ENCODE measurements around the gene MYL12B. TPM values are rescaled to one million over a fixed set of nuclear protein-coding genes. Genes with fewer than 3 reads are reported as not detected.
A peak's percentile ranks its signal among the peaks of the same experiment; 100 is the strongest.

The MYL12B gene
- polyA plus RNA-seq, 4 donors = 562 to 674 (median 651) TPM

GRCh38 chr18:3234457-3234856 is 27.5 kb upstream of the MYL12B start:
- DNase-seq (ENCODE audit: low read depth in 4 of 4, low spot score in 3 of 4) = no peak

GRCh38 chr18:3235846-3236245 is 26.1 kb upstream of the MYL12B start:
- DNase-seq (ENCODE audit: low read depth in 4 of 4, low spot score in 3 of 4) = no peak

GRCh38 chr18:3236470-3236869 is 25.5 kb upstream of the MYL12B start:
- no peak for DNase-seq (ENCODE audit: low read depth in 4 of 4, low spot score in 3 of 4)

GRCh38 chr18:3238742-3239141 is 23.2 kb upstream of the MYL12B start:
- no peak for DNase-seq (ENCODE audit: low read depth in 4 of 4, low spot score in 3 of 4)

- DNase-seq (ENCODE audit: low read depth in 4 of 4, low spot score in 3 of 4) = no peak
Measured at GRCh38 chr18:3245185-3245564, 16.8 kb upstream of the MYL12B start.

- DNase-seq (ENCODE audit: low read depth in 4 of 4, low spot score in 3 of 4) = peak; percentile 74 to 83 (median 75)
Measured at GRCh38 chr18:3245853-3246634, 15.9 kb upstream of the MYL12B start.

GRCh38 chr18:3246635-3247239 is 15.2 kb upstream of the MYL12B start:
- no peak for DNase-seq (ENCODE audit: low read depth in 4 of 4, low spot score in 3 of 4)

- peak; percentile 94 to 97 (median 96) for DNase-seq (ENCODE audit: low read depth in 4 of 4, low spot score in 3 of 4)
Measured at GRCh38 chr18:3247240-3248061, 14.5 kb upstream of the MYL12B start, which contains the start of gene MYL12A. TSS of gene MYL12A (plus strand) at chr18:3247801. CDS start at chr18:3253248, 5,447 bp downstream.

- peak in 3 of 4 donors; percentile 13 to 56 (median 20) for DNase-seq (ENCODE audit: low read depth in 4 of 4, low spot score in 3 of 4)
Measured at GRCh38 chr18:3248062-3248657, 13.8 kb upstream of the MYL12B start.

GRCh38 chr18:3248658-3249359 is 13.1 kb upstream of the MYL12B start:
- DNase-seq (ENCODE audit: low read depth in 4 of 4, low spot score in 3 of 4) = peak in 3 of 4 donors; percentile 3 to 41 (median 32)

- no peak for DNase-seq (ENCODE audit: low read depth in 4 of 4, low spot score in 3 of 4)
Measured at GRCh38 chr18:3250237-3251107, 11.5 kb upstream of the MYL12B start.

- DNase-seq (ENCODE audit: low read depth in 4 of 4, low spot score in 3 of 4) = no peak
Measured at GRCh38 chr18:3251249-3251962, 10.5 kb upstream of the MYL12B start.

- no peak for DNase-seq (ENCODE audit: low read depth in 4 of 4, low spot score in 3 of 4)
Measured at GRCh38 chr18:3251963-3252277, 10.0 kb upstream of the MYL12B start.

GRCh38 chr18:3252843-3253242 is 9.1 kb upstream of the MYL12B start:
- no peak for DNase-seq (ENCODE audit: low read depth in 4 of 4, low spot score in 3 of 4)

- no peak for DNase-seq (ENCODE audit: low read depth in 4 of 4, low spot score in 3 of 4)
Measured at GRCh38 chr18:3254725-3255124, 7.2 kb upstream of the MYL12B start.

- DNase-seq (ENCODE audit: low read depth in 4 of 4, low spot score in 3 of 4) = no peak
Measured at GRCh38 chr18:3255611-3256165, 6.2 kb upstream of the MYL12B start.

- DNase-seq (ENCODE audit: low read depth in 4 of 4, low spot score in 3 of 4) = no peak
Measured at GRCh38 chr18:3256693-3257626, 5.0 kb upstream of the MYL12B start.
